SK-N-SH (cell line): Measurements from ENCODE around the gene KRT81. TPM values are rescaled to one million over a fixed set of nuclear protein-coding genes. Genes with fewer than 3 reads are reported as not detected.
"Not testable (repeated sequence)": the region's sequence is repeated elsewhere in the genome, so short reads cannot be mapped to it uniquely, and the experiment has no call there.

Source experiments
- CTCF ChIA-PET: fragments of 300-600, 350-600 bp; formaldehyde crosslinking; extraction: SDS; loops from one replicate; lab custom pipeline; 2021; lab: Yijun Ruan, JAX
- POLR2A ChIA-PET: fragments of 350-600 bp; sonication (Branson Sonifier 250); formaldehyde crosslinking; extraction: SDS; loops from one replicate; lab custom pipeline; 2020; ENCODE audit warnings: antibody characterized with exemption, inconsistent platforms; lab: Yijun Ruan, JAX
- DNase-seq: peaks from one replicate; pipeline ENCODE4 v3.0.0; 2012
- H2AFZ ChIP-seq: fragments of 200-600 bp; sonication (generic); 2 replicates; pipeline ENCODE4 v1.8.1; 2016; ENCODE audit warnings: antibody characterized with exemption, mild to moderate bottlenecking, low read depth
- H3F3A ChIP-seq: fragments of 200-600 bp; sonication (generic); replicated peaks from 2 replicates; pipeline ENCODE3; 2016; ENCODE audit warnings: antibody characterized with exemption, mild to moderate bottlenecking; ENCODE audit not compliant: insufficient read depth
- H3K27ac ChIP-seq, 2 experiments: fragments of 200-500 bp in 1 of 2; fragments of 200-600 bp in 1 of 2; sonication (Bioruptor generic) in 1 of 2; sonication (generic), shearing (Covaris generic) in 1 of 2; 2 replicates each; pipeline versions ENCODE4 v1.5.1 to v1.6.1; 2014 to 2016; ENCODE audit warnings: low read depth in 2 of 2, inconsistent platforms in 1 of 2, low read length in 1 of 2, mild to moderate bottlenecking in 1 of 2, mixed read lengths in 1 of 2
- H3K27me3 ChIP-seq: fragments of 200-600 bp; sonication (generic), shearing (Covaris generic); 2 replicates; pipeline ENCODE4 v1.6.1; 2016; ENCODE audit warnings: mixed run types; ENCODE audit not compliant: insufficient read depth
- H3K36me3 ChIP-seq, 2 experiments: fragments of 200-500 bp in 1 of 2; fragments of 200-600 bp in 1 of 2; sonication (Bioruptor generic) in 1 of 2; sonication (generic) in 1 of 2; replicated peaks in 1 of 2; 2 replicates each; pipeline versions ENCODE3 to v1.5.1; 2014 to 2016; ENCODE audit warnings: low read length in 1 of 2, mild to moderate bottlenecking in 1 of 2; ENCODE audit not compliant: insufficient read depth in 2 of 2, control insufficient read depth in 1 of 2
- H3K4me1 ChIP-seq, 2 experiments: fragments of 200-500 bp in 1 of 2; fragments of 200-600 bp in 1 of 2; sonication (Bioruptor generic) in 1 of 2; sonication (generic), shearing (Covaris generic) in 1 of 2; 2 replicates each; pipeline versions ENCODE4 v1.5.1 to v1.6.1; 2014 to 2016; ENCODE audit warnings: low read depth in 1 of 2, low read length in 1 of 2, mixed run types in 1 of 2; ENCODE audit not compliant: insufficient read depth in 2 of 2, control insufficient read depth in 1 of 2
- H3K4me2 ChIP-seq: fragments of 200-600 bp; sonication (generic), shearing (Covaris generic); 2 replicates; pipeline ENCODE4 v1.6.1; 2017; ENCODE audit warnings: mixed run types
- H3K4me3 ChIP-seq, 2 experiments: fragments of 200-500 bp in 1 of 2; fragments of 200-600 bp in 1 of 2; sonication (Bioruptor generic) in 1 of 2; sonication (generic), shearing (Covaris generic) in 1 of 2; 2 replicates each; pipeline versions ENCODE4 v1.5.1 to v1.8.1; 2014 to 2016; ENCODE audit warnings: low read depth in 2 of 2, inconsistent platforms in 1 of 2, low read length in 1 of 2, mild to moderate bottlenecking in 1 of 2, mixed read lengths in 1 of 2, moderate library complexity in 1 of 2
- H3K79me2 ChIP-seq: fragments of 200-600 bp; sonication (generic); 2 replicates; pipeline ENCODE4 v1.8.1; 2017; ENCODE audit warnings: mild to moderate bottlenecking; ENCODE audit not compliant: insufficient read depth
- H3K9ac ChIP-seq: fragments of 200-600 bp; sonication (generic); 2 replicates; pipeline ENCODE4 v1.6.1; 2017; ENCODE audit warnings: mixed run types
- H3K9me2 ChIP-seq: fragments of 200-600 bp; sonication (generic); 2 replicates; pipeline ENCODE4 v1.6.1; 2017; ENCODE audit warnings: mixed run types
- H3K9me3 ChIP-seq: fragments of 200-600 bp; sonication (generic); 2 replicates; pipeline ENCODE4 v1.6.1; 2017; ENCODE audit warnings: mixed run types, mild to moderate bottlenecking, moderate library complexity
- H4K20me1 ChIP-seq: fragments of 200-600 bp; sonication (generic); 2 replicates; pipeline ENCODE4 v1.6.1; 2017; ENCODE audit warnings: mild to moderate bottlenecking, mixed run types; ENCODE audit not compliant: insufficient read depth
- JUND ChIP-seq: IDR thresholded peaks from 2 replicates; pipeline ENCODE4 v1.4.0; 2012
- MEF2A ChIP-seq: IDR thresholded peaks from 2 replicates; pipeline ENCODE4 v1.4.0; 2012; ENCODE audit warnings: low read depth, borderline replicate concordance
- POLR2AphosphoS5 ChIP-seq: IDR thresholded peaks from 2 replicates; pipeline ENCODE4 v1.6.1; 2012; ENCODE audit warnings: low read depth, low read length
- RAD21 ChIP-seq: IDR thresholded peaks from 2 replicates; pipeline ENCODE4 v1.6.1; 2012; ENCODE audit warnings: mild to moderate bottlenecking, low read length
- RXRA ChIP-seq: IDR thresholded peaks from 2 replicates; pipeline ENCODE4 v1.4.0; 2012; ENCODE audit warnings: low read depth, mild to moderate bottlenecking, borderline replicate concordance
- SMC3 ChIP-seq: IDR thresholded peaks from 2 replicates; pipeline ENCODE4 v1.6.1; 2012; ENCODE audit warnings: low read depth, low read length, improper control_type of control experiment
- TCF12 ChIP-seq: IDR thresholded peaks from 2 replicates; pipeline ENCODE4 v1.4.0; 2012
- YY1 ChIP-seq: IDR thresholded peaks from 2 replicates; pipeline ENCODE4 v1.4.0; 2012; ENCODE audit warnings: low read depth, mild to moderate bottlenecking
- whole genome bisulfite sequencing: methylation state at CpG from one replicate; pipeline ENCODE4 v1.1.6; 2017; ENCODE audit warnings: low lambda C conversion rate; 5-methylcytosine and 5-hydroxymethylcytosine counted together
- polyA plus RNA-seq, 3 experiments: library from polyadenylated mRNA; depleted of rRNA; stranded (reverse); fragments of >200 nt; gene quantifications; 2 replicates each; pipeline ENCODE4 v1.2.3, GENCODE V29; 2012
- TF ChIP-seq, protein P1 (sequence below): IDR thresholded peaks from 2 replicates; pipeline ENCODE4 v1.4.0; 2012; ENCODE audit warnings: low read depth
- TF ChIP-seq, protein P2 (sequence below): IDR thresholded peaks from 2 replicates; pipeline ENCODE4; 2012

KRT81 gene
- polyA plus RNA-seq, 1 of the 3 experiments (the other 2 are of a cell fraction) = 1.9 TPM

DNA sequence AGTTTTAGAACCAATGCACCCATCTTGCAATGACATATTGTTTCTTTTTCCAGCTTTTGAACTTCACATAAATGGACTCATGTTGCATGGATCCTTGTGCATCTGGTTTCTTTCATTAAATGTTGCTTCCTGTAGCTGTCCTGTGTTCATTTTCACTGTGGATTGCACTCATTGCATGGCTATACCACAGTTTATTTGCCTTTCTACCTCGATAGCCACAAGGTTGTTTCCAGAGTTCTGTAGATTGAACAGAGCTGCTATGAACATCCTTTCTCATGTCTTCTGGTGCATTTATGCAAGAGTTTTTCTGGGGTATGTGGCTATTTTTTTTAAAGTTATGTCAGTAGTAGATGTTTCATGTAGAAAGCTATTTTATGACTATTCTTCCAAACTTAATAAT, 3.5 kb upstream of the KRT81 start:
- H3K4me3 ChIP-seq = no peak overlapping the region
- no peaks in the 10 kb centered on the region for H4K20me1 ChIP-seq
- H3K9me2 ChIP-seq = no peaks in the 10 kb centered on the region
- no peaks in the 10 kb centered on the region for H3K27me3 ChIP-seq
- peaks cover 0 to 4% of the 10 kb centered on the region in 2 experiments; a peak in 1 of 4 replicates for H3K4me1 ChIP-seq
- TF ChIP-seq TCF12 (no peak), JUND (no peak), YY1 (no peak), POLR2AphosphoS5 (no peak), RXRA (no peak), RAD21 (no peak), MEF2A (no peak)
- TF ChIP-seq, protein P1, sequence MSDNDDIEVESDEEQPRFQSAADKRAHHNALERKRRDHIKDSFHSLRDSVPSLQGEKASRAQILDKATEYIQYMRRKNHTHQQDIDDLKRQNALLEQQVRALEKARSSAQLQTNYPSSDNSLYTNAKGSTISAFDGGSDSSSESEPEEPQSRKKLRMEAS = no peak
- TF ChIP-seq, protein P2, sequence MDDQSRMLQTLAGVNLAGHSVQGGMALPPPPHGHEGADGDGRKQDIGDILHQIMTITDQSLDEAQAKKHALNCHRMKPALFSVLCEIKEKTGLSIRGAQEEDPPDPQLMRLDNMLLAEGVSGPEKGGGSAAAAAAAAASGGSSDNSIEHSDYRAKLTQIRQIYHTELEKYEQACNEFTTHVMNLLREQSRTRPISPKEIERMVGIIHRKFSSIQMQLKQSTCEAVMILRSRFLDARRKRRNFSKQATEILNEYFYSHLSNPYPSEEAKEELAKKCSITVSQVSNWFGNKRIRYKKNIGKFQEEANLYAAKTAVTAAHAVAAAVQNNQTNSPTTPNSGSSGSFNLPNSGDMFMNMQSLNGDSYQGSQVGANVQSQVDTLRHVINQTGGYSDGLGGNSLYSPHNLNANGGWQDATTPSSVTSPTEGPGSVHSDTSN = no peak
- no peak overlapping the region for H3K4me2 ChIP-seq
- H3K79me2 ChIP-seq = no peaks in the 10 kb centered on the region
- no peak overlapping the region for H3K27ac ChIP-seq
- POLR2A ChIA-PET = no interaction called here
- H3K9me3 ChIP-seq = no peaks in the 10 kb centered on the region
- 11% methylated on average over 1 of the region's 1 CpG for WGBS
- no peak overlapping the region for H2AFZ ChIP-seq
- peaks cover 6% of the 10 kb centered on the region for H3F3A ChIP-seq
- H3K9ac ChIP-seq = no peak overlapping the region
- H3K36me3 ChIP-seq = no peaks in the 10 kb centered on the region
- CTCF ChIA-PET = interaction anchor here (0.9 to 3.3 kb wide), 8 partner anchors 9 to 156 kb away, joined by 3 to 25 read pairs (median 3); no protein-coding TSS in a partner anchor
- DNase-seq = no peak

DNA sequence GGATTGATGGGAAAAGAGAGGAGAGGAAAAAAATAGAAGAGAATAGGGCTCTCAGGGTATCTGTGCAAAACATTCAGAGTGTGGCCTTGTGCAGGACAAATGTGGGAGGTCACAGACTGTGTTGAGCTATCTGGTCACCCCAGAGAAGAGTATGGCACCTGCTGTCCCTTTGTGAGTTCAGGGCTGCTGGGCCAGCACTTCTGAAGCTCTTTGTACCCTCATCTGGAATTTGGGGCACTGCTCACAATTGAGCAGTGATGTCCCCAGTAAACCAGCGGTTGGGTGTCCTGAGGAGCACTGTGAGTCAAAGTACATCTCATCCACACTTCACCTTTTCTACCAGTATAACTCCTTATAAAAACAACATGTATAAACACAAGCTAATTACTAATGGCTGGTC, 2.6 kb upstream of the KRT81 start:
- H3K4me3 ChIP-seq = no peak overlapping the region
- H3K79me2 ChIP-seq = no peaks in the 10 kb centered on the region
- peaks cover 6% of the 10 kb centered on the region for H3F3A ChIP-seq
- H3K9me3 ChIP-seq = no peaks in the 10 kb centered on the region
- no peaks in the 10 kb centered on the region for H3K27me3 ChIP-seq
- POLR2A ChIA-PET = no interaction called here
- H3K36me3 ChIP-seq = no peaks in the 10 kb centered on the region
- peaks cover 0 to 4% of the 10 kb centered on the region in 2 experiments; a peak in 1 of 4 replicates for H3K4me1 ChIP-seq
- DNase-seq = no peak
- CTCF ChIA-PET = interaction anchor here (1.1 to 3.3 kb wide), 5 partner anchors 16 to 137 kb away, joined by 3 to 25 read pairs (median 5); no protein-coding TSS in a partner anchor
- TF ChIP-seq SMC3 = no peak
- H4K20me1 ChIP-seq = no peaks in the 10 kb centered on the region
- no peak overlapping the region for H3K4me2 ChIP-seq
- H3K9me2 ChIP-seq = no peaks in the 10 kb centered on the region
- H3K27ac ChIP-seq = no peak overlapping the region
- no peak overlapping the region for H3K9ac ChIP-seq
- WGBS = 44% methylated on average over 1 of the region's 1 CpG
- H2AFZ ChIP-seq = no peak overlapping the region

DNA sequence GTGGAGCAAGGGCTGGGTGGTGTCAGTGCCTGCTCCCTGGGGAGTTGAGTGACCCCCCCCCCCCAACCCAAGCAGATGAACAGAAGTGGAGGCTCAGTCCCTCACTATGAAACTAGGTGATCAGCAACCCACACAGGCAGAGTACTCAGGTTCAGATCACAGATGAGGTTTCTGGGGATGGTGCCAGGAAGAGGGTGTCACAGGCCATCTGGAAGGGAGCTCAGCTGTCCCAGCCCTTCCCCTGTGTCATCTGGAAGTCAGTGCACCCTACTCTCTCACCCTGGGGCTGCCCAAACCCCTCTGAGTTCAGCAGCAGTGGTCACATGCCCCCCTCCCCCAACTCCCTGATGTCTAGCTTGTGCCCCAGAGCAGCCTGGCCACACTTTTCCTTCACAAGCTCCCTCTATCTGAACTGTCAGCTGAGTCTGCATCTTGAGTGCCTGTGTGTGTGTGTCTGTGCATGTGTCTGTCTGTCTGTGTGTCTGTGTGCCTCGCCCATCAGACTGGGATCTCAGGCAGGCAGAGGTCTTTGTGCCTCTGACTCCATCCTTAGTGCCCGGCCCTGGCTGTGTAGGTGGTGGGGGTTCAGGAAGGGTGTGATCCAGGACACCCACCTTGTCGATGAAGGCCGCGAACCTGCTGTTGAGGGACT, 725 bp downstream of the KRT81 start:
- H3K4me2 ChIP-seq, DNase-seq, H3K9ac ChIP-seq, H3K4me1 ChIP-seq, H4K20me1 ChIP-seq, H3K79me2 ChIP-seq, H3K27me3 ChIP-seq, H3K9me3 ChIP-seq, POLR2A ChIA-PET, H3K36me3 ChIP-seq, H2AFZ ChIP-seq, H3F3A ChIP-seq, H3K4me3 ChIP-seq, H3K27ac ChIP-seq, H3K9me2 ChIP-seq, CTCF ChIA-PET: not testable (repeated sequence)
- no CpG with 5 or more reads among the region's 5 CpGs for WGBS

DNA sequence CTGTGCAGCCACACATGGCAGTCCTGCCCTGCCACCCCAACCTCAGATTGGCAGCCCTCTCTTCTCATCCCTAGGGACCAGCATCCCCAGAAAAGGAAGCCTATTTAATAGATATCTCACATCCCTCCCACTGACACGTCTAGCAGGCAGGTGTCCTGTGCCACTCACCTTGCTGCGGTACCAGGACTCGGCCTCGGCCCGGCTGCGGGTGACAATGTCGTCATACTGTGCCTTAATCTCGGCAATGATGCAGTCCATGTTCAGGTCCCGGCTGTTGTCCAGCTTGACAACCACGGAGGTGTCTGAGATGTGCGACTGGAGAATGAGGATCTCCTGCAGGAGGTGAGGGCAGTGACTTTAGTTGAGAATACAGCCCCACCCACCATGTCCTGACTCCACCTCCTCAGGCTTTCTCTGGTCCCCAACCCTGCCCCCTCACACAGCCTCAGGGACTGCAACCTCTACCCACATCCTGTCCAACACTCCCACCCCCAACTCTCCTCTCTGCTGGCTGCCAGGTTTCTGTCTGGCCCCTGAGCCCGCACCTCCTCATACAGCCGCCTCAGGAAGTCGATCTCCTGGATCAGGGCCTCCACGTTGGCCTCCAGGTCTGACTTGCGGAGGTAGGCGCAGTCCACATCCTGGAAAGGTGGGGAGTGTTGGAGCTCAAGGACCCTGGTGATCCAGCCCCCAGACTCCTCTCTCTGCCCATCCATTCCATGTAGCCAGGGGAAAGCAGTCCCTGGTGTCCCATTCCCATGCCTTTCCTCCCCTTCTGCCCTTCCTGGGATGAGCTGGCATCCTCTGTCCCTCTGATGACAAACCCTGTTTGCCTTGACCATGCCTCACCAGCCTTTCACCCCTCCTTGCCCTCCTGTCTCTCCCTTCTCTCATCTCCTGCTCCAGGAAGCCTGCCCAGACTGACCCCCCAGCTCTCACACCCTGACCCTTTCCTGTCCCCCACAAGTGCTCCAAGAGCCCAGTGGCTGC, 3.2 kb downstream of the KRT81 start:
- H3K9ac ChIP-seq, H3K4me3 ChIP-seq, H3K79me2 ChIP-seq, POLR2A ChIA-PET, H3K9me2 ChIP-seq, H3K36me3 ChIP-seq, H3K27ac ChIP-seq, H3K4me2 ChIP-seq, H3K9me3 ChIP-seq, DNase-seq, H3K27me3 ChIP-seq, H2AFZ ChIP-seq, H3K4me1 ChIP-seq, H4K20me1 ChIP-seq: not testable (repeated sequence)
- 80% methylated on average over 11 of the region's 17 CpGs for WGBS
- H3F3A ChIP-seq = peaks cover 22% of the 10 kb centered on the region
- CTCF ChIA-PET = interaction anchor here (1.1 kb wide), 1 partner anchor 10 kb away, joined by 3 read pairs; no protein-coding TSS in a partner anchor
